GM12878 (cell line): Measurements from ENCODE around the gene XRN2.

Experiments
- EED ChIP-seq: sonication (generic); IDR thresholded peaks from 2 replicates; pipeline ENCODE4 v1.6.1; 2016; ENCODE audit warnings: antibody characterized with exemption, low read depth
- HDAC2 ChIP-seq: fragments of 200-600 bp; sonication (generic); IDR thresholded peaks from 2 replicates; pipeline ENCODE4 v1.6.1; 2017
- TAF1 ChIP-seq: IDR thresholded peaks from 2 replicates; pipeline ENCODE4 v1.6.1; 2011; ENCODE audit warnings: mild to moderate bottlenecking, low read depth, low read length, borderline replicate concordance
- TCF12 ChIP-seq: IDR thresholded peaks from 2 replicates; pipeline ENCODE4 v1.6.1; 2011; ENCODE audit warnings: low read depth, mild to moderate bottlenecking, low read length
- ZNF274 ChIP-seq: IDR thresholded peaks from one replicate; pipeline ENCODE4 v1.8.0; 2011; ENCODE audit not compliant: insufficient read length, insufficient read depth
- TF ChIP-seq, protein P1 (sequence below), 3 experiments: IDR thresholded peaks in 2 of 3; conservative IDR thresholded peaks in 1 of 3; 2 replicates each; pipeline ENCODE4 v1.5.1; 2011; ENCODE audit warnings: low read depth in 3 of 3, low read length in 3 of 3, mild to moderate bottlenecking in 3 of 3, control low read depth in 2 of 3, moderate library complexity in 2 of 3, inconsistent platforms in 1 of 3, mixed read lengths in 1 of 3; ENCODE audit not compliant: control insufficient read depth in 2 of 3, insufficient read depth in 1 of 3; ENCODE audit errors: extremely low read depth in 1 of 3
- TF ChIP-seq, protein P2 (sequence below): IDR thresholded peaks from 2 replicates; pipeline ENCODE4 v1.6.1; 2011; ENCODE audit warnings: borderline replicate concordance, low read depth, mild to moderate bottlenecking, moderate library complexity, mixed read lengths, low read length; ENCODE audit not compliant: insufficient read depth; ENCODE audit errors: extremely low read length

DNA sequence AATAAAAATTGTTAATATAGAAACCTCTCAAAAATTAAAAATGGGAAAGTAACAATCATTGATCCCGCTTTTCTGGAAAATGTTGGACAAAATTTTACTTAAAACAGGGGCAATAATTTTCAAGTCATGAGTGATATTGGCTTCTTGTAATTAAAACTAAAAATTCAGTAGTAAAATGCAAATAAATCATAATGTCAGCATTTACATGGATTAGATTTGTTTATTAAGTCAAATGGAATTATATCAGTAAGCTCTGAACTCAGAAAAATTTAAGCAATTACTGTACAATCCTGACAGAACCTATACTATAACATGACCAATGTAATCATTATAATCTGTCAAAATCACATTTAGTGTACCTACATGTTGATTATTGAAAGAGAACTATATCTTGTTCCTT, 134.1 kb downstream of the XRN2 start:
- no peak for TF ChIP-seq TAF1
- TF ChIP-seq, protein P1, sequence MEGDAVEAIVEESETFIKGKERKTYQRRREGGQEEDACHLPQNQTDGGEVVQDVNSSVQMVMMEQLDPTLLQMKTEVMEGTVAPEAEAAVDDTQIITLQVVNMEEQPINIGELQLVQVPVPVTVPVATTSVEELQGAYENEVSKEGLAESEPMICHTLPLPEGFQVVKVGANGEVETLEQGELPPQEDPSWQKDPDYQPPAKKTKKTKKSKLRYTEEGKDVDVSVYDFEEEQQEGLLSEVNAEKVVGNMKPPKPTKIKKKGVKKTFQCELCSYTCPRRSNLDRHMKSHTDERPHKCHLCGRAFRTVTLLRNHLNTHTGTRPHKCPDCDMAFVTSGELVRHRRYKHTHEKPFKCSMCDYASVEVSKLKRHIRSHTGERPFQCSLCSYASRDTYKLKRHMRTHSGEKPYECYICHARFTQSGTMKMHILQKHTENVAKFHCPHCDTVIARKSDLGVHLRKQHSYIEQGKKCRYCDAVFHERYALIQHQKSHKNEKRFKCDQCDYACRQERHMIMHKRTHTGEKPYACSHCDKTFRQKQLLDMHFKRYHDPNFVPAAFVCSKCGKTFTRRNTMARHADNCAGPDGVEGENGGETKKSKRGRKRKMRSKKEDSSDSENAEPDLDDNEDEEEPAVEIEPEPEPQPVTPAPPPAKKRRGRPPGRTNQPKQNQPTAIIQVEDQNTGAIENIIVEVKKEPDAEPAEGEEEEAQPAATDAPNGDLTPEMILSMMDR (IDR thresholded peaks at IDR 0.05 in 2 of 3, conservative IDR thresholded peaks at IDR 0.05 in 1 of 3; ENCODE audit: control insufficient read depth in 2 of 3, extremely low read depth in 1 of 3, insufficient read depth in 1 of 3, low read depth in 3 of 3, low read length in 3 of 3): no peak
- TF ChIP-seq TCF12: no peak
- no peak for TF ChIP-seq ZNF274
- TF ChIP-seq, protein P2, sequence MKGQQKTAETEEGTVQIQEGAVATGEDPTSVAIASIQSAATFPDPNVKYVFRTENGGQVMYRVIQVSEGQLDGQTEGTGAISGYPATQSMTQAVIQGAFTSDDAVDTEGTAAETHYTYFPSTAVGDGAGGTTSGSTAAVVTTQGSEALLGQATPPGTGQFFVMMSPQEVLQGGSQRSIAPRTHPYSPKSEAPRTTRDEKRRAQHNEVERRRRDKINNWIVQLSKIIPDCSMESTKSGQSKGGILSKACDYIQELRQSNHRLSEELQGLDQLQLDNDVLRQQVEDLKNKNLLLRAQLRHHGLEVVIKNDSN: no peak
- no peak for TF ChIP-seq EED
- TF ChIP-seq HDAC2: no peak
